T-helper 17 cell (primary cell): ENCODE measurements around the gene NFIC. TPM values are rescaled to one million over a fixed set of nuclear protein-coding genes. Genes with fewer than 3 reads are reported as not detected.

ENCODE experiments used
- ATAC-seq: fragments of 150-1000 bp; cut with Tn5 transposase; 2 replicates; pipeline ENCODE4 v1.10.0; 2021; ENCODE audit warnings: mild to moderate bottlenecking, moderate library complexity
- DNase-seq, 3 donors: peaks; one replicate each; pipeline versions ENCODE4 v3.0.0 to v3.0.0-alpha.2; 2020 to 2021
- H3K9me3 ChIP-seq: one replicate; pipeline ENCODE4 v1.7.0; 2013; ENCODE audit warnings: low read length, mild to moderate bottlenecking; ENCODE audit not compliant: control insufficient read depth, poor library complexity, severe bottlenecking
- H3K27ac Mint-ChIP-seq: one replicate; pipeline ENCODE4 v1.8.0; 2022; ENCODE audit warnings: mild to moderate bottlenecking, moderate library complexity, mixed read lengths
- H3K27me3 Mint-ChIP-seq: one replicate; pipeline ENCODE4 v1.8.0; 2022; ENCODE audit warnings: mixed read lengths
- H3K36me3 Mint-ChIP-seq: one replicate; pipeline ENCODE4 v1.8.0; 2022; ENCODE audit warnings: low read depth, mixed read lengths
- H3K4me1 Mint-ChIP-seq: one replicate; pipeline ENCODE4 v1.8.0; 2022; ENCODE audit warnings: mild to moderate bottlenecking, mixed read lengths
- H3K4me3 Mint-ChIP-seq: one replicate; pipeline ENCODE4 v1.8.0; 2022; ENCODE audit warnings: mild to moderate bottlenecking, moderate library complexity, mixed read lengths
- total RNA-seq, 4 donors: library from RNA in 2 of 4; stranded (reverse) in 2 of 4; gene quantifications; one replicate each; pipeline ENCODE4 v1.2.3 and lab custom pipeline; 2022 to 2026

The NFIC gene
- total RNA-seq, 2 donors from 2014 or later: 29.0 to 29.3 TPM

DNA sequence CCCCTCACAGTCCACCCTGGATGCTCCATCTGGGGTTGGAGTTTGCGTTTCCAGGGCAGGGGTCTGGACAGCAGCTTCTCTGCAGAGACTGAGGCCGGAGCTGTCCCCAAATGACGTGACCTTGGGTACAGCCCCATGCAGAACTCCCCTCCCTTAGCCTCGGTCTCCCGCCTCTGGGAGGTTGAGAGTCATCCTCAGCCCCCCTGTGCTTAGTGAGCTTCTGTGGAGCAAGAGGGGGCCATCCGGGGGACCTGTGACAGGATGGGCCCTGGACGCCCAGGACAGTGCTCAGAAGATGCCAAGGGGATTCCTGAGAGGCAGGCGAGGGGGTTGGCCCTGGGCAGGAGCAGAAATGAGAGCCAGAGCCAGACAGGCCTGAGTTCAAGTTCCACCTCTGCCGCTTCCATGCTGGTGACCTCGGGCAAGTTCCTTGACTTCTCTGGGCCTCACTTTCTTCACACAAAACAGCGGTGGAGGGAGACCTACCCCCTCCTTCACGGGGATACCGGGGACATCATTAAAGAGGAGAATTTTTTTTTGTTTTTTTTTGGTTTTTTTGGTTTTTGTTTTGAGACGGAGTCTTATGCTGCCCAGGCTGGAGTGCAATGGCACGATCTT is 93.7 kb downstream of the NFIC start:
- no peaks in the 10 kb centered on the region for H3K27me3 Mint-ChIP-seq
- H3K36me3 Mint-ChIP-seq: peaks cover 3% of the 10 kb centered on the region
- H3K27ac Mint-ChIP-seq: no peak overlapping the region
- H3K9me3 ChIP-seq: no peaks in the 10 kb centered on the region
- peaks cover 3% of the 10 kb centered on the region for H3K4me1 Mint-ChIP-seq
- ATAC-seq (no peak), DNase-seq (no peak)
- no peak overlapping the region for H3K4me3 Mint-ChIP-seq

DNA sequence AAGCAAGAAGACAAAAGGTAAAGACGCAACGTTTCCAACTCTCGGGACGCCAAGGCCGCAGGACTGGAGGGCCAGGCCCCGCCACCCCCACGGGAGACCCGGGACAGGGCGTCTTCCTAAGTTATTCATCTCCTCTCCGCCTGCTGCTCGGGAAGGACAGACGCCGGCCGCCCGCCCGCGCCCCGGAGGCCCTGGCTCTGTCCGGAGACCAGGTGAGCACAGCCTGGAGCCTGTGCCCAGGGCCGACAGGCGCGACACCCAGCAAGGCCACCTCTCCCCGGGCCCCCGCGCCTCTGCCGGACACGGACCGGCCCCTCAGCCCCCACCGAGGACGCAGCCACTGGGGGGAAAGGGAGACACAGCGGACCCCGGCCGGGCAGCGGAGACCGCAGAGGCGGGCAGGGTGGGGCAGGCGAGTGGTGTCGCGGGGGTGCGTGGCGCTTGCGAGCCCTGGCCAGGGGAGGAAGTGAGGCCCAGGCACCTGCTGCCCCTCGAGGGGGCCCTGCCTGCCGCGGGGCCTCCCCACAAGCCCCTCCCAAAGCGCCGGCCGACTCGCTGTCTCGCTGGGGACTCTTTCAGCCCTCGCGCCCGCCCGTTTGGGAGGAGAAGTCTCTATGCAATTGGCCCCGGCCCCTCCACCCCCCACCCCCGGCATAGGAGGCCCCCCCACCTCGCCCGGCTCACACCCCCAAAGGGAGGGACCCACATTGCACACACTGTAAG is 96.8 kb downstream of the NFIC start:
- H3K36me3 Mint-ChIP-seq: peaks cover 3% of the 10 kb centered on the region
- no peaks in the 10 kb centered on the region for H3K27me3 Mint-ChIP-seq
- ATAC-seq: no peak
- no peaks in the 10 kb centered on the region for H3K9me3 ChIP-seq
- no peak overlapping the region for H3K27ac Mint-ChIP-seq
- peaks cover 11% of the 10 kb centered on the region for H3K4me1 Mint-ChIP-seq
- H3K4me3 Mint-ChIP-seq: no peak overlapping the region
- DNase-seq: no peak

DNA sequence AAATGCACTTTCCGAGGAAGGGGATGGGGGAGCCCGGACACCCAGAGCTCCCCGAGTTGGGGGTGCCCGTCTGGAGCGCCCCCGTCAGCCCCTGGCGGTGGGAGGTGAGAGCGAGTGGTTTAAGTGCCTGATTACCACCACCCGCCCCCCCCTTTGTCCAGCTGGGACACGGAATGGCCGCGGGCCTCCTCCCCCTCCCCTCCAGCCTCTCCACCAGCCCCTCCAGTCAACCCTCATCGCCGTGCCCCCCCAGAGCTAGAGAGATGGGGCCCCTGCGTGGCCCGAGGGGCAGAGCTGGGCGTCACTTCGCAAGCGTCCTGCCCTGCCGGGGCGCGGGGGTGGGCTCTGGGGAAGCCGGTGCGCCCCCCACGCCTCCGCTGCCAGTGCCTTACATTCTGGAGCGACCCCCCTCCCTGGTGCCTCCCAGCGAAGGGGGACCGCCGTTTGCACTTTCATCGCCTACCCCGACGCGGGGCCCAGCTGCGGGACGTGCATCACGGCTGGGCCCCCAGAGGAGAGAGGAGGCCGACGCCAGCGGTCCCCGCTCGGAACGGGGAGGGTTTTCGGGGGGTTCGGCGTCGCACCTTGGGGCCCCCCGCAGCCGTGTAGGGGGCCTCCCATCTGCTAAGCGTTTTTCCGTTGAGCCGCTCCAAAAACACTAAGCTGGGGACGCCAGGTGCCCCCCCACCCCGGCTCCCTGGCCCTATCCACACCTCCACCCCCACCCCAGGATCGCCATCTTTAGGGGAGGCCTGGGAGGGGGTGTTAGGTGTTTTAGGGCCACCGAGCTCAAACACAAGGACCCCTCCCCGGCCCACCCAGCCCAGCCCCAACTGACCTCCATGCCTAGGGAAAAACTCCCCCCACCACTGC is 97.6 kb downstream of the NFIC start:
- Mint-ChIP-seq H3K27me3 (no peaks in the 10 kb centered on the region), H3K4me1 (peaks cover 13% of the 10 kb centered on the region), H3K36me3 (peaks cover 3% of the 10 kb centered on the region), H3K4me3 (no peak overlapping the region), H3K27ac (no peak overlapping the region)
- DNase-seq: no peak
- ATAC-seq: no peak
- no peaks in the 10 kb centered on the region for H3K9me3 ChIP-seq

DNA sequence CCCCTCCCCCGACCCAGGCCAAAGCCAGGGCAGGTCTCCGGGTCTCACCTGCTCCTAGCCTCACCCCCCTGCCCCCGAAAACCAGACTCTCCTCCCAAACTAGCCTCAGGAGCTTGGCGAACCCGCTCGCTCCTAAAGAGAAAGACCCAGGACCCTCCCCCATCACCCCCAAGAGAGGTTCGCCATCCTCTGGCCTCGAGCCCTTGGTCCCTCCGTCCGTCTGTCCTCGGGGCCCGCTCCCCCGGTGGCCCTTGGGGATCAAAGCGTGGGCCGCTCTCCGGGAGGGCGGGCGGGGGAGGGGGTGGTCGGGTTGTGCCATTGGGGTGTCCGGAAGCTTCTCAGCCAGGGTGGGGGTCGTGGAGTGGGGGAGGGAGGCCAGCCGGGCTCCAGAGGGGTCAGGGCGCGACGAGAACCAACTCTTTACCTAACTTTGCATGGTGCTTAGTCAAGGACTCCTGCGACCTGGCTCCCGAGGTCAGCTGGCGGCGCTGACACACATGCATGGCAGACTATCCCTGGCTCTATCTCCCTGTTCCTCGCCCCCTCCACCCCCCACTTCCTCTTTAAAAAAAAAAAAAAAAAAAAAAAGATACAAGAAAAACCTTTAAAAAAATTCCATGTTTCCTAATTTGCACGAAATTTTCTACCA is 98.3 kb downstream of the NFIC start:
- Mint-ChIP-seq H3K27me3 (no peaks in the 10 kb centered on the region), H3K4me3 (no peak overlapping the region), H3K36me3 (peaks cover 3% of the 10 kb centered on the region), H3K4me1 (peaks cover 13% of the 10 kb centered on the region), H3K27ac (no peak overlapping the region)
- no peaks in the 10 kb centered on the region for H3K9me3 ChIP-seq
- DNase-seq (no peak), ATAC-seq (no peak)

GRCh38 chr19:3465552-3465951 is 99.2 kb downstream of the NFIC start:
- Mint-ChIP-seq H3K27ac (no peak overlapping the region), H3K4me1 (peaks cover 14% of the 10 kb centered on the region), H3K36me3 (peaks cover 3% of the 10 kb centered on the region), H3K4me3 (no peak overlapping the region), H3K27me3 (no peaks in the 10 kb centered on the region)
- H3K9me3 ChIP-seq: no peaks in the 10 kb centered on the region
- ATAC-seq (no peak), DNase-seq (no peak)

- H3K4me3 Mint-ChIP-seq: no peak overlapping the region
- no peak overlapping the region for H3K27ac Mint-ChIP-seq
- ATAC-seq: no peak
- peaks cover 15% of the 10 kb centered on the region for H3K4me1 Mint-ChIP-seq
- peaks cover 3% of the 10 kb centered on the region for H3K36me3 Mint-ChIP-seq
- DNase-seq: no peak
- H3K9me3 ChIP-seq: no peaks in the 10 kb centered on the region
- H3K27me3 Mint-ChIP-seq: no peaks in the 10 kb centered on the region
Measured at GRCh38 chr19:3466635-3467034, 100.3 kb downstream of the NFIC start.

DNA sequence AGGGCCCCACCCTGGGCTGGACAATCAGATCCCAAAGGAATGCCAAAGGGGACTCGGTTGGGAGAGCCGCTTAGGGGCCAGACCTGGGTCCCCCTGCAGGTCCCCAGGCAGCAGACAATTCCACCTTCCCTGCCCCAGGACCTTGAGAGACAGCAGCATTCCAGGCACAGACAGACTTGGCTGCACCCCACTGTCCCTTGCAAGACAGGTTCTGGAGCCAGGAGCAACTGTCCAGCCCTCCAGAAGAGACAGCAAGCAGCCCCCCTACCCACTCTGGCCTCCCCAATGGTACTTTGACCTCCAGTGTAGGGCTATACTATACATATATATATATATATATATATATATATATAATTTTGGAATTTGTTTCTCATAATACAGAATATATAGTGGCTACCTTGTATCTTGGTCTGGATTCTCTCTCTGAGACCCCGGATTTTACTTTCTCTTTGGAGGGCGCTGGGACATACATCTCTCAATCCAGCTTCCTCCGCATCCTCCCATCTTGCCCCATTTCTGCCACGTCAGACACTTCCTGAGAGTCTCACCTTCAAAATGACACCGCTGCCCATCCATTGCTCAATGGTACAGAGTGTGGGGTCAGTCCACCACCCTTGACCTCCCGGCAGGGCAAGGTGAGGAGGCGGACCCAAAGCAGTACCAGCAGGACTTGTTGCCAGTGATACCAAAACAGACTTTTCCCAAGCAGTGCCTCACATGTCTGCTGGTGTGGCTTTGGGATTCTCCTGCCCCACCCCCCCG is 101.2 kb downstream of the NFIC start:
- no peak overlapping the region for H3K4me3 Mint-ChIP-seq
- H3K27me3 Mint-ChIP-seq: no peaks in the 10 kb centered on the region
- peaks cover 15% of the 10 kb centered on the region for H3K4me1 Mint-ChIP-seq
- H3K36me3 Mint-ChIP-seq: peaks cover 3% of the 10 kb centered on the region
- H3K9me3 ChIP-seq: no peaks in the 10 kb centered on the region
- no peak for DNase-seq
- H3K27ac Mint-ChIP-seq: no peak overlapping the region
- no peak for ATAC-seq

DNA sequence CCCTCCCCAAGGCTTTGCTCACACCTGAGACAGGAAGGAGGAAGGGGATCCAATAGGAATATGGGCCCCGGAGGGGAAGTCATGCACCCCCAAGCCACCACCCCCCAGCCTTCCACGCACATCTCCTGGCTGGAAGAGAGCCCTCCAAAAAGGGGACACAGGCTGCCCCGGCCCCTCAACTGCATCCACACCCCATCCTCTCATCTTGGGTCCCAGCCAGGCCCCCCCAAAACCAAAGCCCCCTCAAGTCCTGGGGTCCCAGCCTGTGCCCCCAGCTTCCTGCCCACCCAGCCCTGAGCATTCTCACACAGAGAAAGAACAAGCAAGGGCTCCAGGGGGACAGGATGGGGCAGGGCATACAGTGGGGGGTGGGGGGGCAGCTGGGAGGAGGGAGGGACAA is 101.8 kb downstream of the NFIC start:
- peaks cover 12% of the 10 kb centered on the region for H3K4me1 Mint-ChIP-seq
- no peak overlapping the region for H3K27ac Mint-ChIP-seq
- no peaks in the 10 kb centered on the region for H3K36me3 Mint-ChIP-seq
- H3K27me3 Mint-ChIP-seq: no peaks in the 10 kb centered on the region
- no peaks in the 10 kb centered on the region for H3K9me3 ChIP-seq
- no peak for ATAC-seq
- no peak overlapping the region for H3K4me3 Mint-ChIP-seq
- no peak for DNase-seq

DNA sequence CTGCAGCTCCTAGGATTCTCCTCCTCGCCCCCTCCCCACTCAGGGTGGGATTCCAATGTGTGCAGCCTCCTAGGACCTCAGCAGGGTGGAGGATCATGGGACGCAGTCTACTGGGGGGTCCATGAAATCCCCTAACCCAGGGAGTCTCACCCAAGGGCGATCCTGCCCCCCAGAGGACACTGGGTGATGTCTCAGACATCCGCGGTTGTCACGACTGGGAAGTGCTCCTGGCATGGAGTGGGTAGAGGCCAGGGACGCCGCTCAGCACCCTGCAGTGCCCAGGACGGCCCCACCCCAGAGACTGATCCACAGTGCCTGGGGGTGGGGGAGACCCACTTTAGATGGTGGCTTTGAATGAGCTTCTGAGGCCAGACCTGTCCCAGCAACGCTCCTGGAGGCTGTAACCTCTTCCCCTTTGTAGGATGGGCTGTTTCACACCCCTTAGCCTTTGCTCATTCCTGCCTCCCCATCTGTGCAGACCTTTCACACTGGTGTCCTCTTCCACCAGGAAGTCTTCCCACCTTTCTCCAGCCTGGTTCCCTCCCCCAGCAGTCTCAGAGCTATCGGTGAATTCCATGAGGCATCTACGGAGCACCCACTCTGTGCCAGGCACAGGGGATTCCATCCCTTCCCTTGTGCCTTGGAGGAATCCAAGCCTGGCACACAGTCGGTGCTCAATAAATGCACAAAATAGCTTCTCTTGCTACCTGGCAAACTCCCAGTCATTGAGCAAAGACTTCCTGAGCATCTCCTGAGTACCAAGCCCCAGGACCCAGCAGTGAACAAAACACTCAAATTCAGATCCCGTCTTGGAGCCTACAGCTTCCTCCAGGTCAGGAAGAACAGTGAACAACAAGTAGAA is 103.5 kb downstream of the NFIC start:
- H3K27me3 Mint-ChIP-seq: no peaks in the 10 kb centered on the region

DNA sequence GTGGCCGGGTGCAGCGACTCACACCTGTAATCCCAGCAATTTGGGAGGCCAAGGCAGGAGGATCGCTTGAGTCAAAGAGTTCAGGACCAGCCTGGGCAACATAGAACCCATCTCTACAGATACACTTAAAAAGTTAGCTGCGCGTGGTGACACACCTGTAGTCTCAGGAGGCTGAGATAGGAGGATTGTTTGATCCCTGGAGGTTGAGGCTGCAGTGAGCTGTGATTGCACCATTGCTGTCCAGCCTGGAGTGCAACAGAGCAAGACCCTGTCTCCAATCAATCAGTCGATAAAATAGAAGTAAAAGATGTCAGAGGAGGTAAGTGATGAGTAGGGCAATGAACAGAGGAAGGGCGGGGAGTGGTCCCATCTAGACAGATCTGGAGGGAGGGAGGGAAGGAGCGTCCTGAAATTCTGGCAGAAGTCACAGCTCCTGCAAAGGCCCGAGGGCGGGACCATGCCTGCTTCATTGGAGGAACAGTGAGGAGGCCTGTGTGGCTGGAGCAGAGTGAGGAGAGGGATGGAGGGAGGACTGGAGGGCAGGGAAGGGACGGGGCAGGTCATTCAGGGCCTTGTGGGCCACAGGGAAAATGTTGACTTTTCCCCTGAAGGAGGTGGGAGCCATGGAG is 104.2 kb downstream of the NFIC start:
- no peak overlapping the region for H3K4me3 Mint-ChIP-seq
- H3K9me3 ChIP-seq: no peaks in the 10 kb centered on the region
- H3K4me1 Mint-ChIP-seq: peaks cover 10% of the 10 kb centered on the region
- DNase-seq (no peak), ATAC-seq (no peak)
- no peaks in the 10 kb centered on the region for H3K27me3 Mint-ChIP-seq
- no peaks in the 10 kb centered on the region for H3K36me3 Mint-ChIP-seq
- peak overlapping the region; percentile 51 for H3K27ac Mint-ChIP-seq

More for the DNA sequence above, 103.5 kb downstream of the NFIC start:
- Mint-ChIP-seq H3K4me3 (no peak overlapping the region), H3K36me3 (no peaks in the 10 kb centered on the region), H3K4me1 (peaks cover 12% of the 10 kb centered on the region), H3K27ac (peak overlapping the region; percentile 51)
- H3K9me3 ChIP-seq: no peaks in the 10 kb centered on the region
- ATAC-seq (no peak), DNase-seq (no peak)

DNA sequence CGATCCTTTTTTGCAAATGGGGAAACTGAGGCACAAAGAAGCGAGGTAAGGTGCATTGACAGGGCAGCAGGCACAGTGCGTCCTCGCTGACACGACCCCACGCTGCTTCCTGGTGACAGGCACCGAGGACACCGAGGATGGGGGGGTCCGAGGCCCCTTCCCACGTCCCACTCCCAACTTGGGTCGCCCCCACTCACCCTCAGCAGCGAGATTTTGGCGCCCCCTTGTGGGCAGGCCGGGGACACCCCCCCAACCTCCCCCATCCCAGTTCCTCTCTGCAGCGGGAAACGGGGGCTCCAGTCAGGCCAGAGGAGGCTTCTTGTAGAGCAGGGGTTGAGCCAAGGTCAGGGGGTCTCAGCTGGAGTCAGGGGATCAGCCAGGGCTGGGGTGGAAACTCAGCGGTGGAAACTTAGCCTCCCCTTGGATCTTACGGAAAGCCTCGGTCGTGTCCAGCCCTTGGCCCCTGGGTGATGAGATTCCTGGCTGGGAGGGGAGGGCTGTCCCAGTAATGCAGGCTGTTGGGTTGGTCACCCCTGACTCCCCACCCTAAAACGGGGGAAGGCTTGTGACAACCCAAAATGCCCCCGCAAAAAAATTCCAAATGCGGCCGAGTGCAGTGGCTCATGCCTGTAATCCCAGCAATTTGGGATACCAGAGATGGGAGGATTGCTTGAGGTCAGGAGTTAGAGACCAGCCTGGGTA is 105.7 kb downstream of the NFIC start:
- DNase-seq (peak in 1 of 3 donors; percentile 34), ATAC-seq (no peak)
- no peaks in the 10 kb centered on the region for H3K36me3 Mint-ChIP-seq
- no peak overlapping the region for H3K27ac Mint-ChIP-seq
- peaks cover 4% of the 10 kb centered on the region for H3K4me1 Mint-ChIP-seq
- no peaks in the 10 kb centered on the region for H3K27me3 Mint-ChIP-seq
- no peaks in the 10 kb centered on the region for H3K9me3 ChIP-seq
- H3K4me3 Mint-ChIP-seq: no peak overlapping the region
